Neural cell (in vitro differentiated cells): ENCODE results near the gene RBMS3.

Experiments
- CTCF ChIP-seq: fragments of 450-650 bp; IDR thresholded peaks from 2 replicates; pipeline ENCODE4 v1.5.1; 2014; ENCODE audit warnings: antibody characterized with exemption, mild to moderate bottlenecking, moderate library complexity; ENCODE audit not compliant: poor library complexity, severe bottlenecking
- EP300 ChIP-seq: fragments of 450-650 bp; conservative IDR thresholded peaks from 2 replicates; pipeline ENCODE4 v1.6.1; 2014; ENCODE audit warnings: antibody characterized with exemption, mild to moderate bottlenecking, moderate library complexity; ENCODE audit not compliant: poor library complexity, severe bottlenecking

DNA sequence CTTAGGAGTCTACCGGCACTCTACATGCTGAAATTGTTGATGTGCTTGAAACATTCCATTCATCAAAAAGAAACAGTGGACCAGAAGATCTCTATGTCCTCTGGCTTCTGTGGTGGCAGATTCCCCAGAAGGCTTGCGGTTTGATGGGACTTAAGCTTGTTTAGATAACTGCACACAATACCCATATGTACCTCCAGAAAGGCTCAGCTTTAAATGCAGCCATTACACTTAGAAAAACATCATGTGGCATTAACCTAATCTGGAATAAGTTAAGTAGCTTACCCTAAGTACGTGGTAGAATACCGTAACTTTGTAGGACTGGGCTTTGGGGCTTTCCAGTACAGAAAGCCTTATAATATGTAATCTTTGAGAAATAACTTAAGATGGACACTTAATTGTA is 187.3 kb downstream of the RBMS3 start:
- no peak for TF ChIP-seq CTCF
- no peak for TF ChIP-seq EP300
